OCI-LY3 (cell line): ENCODE results near the gene CPA3.

Experiments
- CTCF ChIP-seq: fragments of 200-600, 300-600 bp; sonication (generic); IDR thresholded peaks from 2 replicates; pipeline ENCODE4 v1.5.1; 2014; ENCODE audit warnings: antibody characterized with exemption, low read length, low read depth
- EZH2phosphoT487 ChIP-seq: fragments of 200-600 bp; shearing (Covaris generic); IDR thresholded peaks from 2 replicates; pipeline ENCODE4 v1.6.1; 2018; ENCODE audit warnings: antibody characterized with exemption, mixed run types, low read depth

- TF ChIP-seq CTCF: no peak
- no peak for TF ChIP-seq EZH2phosphoT487
Observed at GRCh38 chr3:148878095-148878494, 13.0 kb downstream of the CPA3 start.
